GM12872 (cell line): ENCODE results near the gene ASAP2.

Source experiments
- TF ChIP-seq, protein P1 (sequence below): IDR thresholded peaks from 3 replicates; pipeline ENCODE4 v1.5.1; 2011; ENCODE audit warnings: low read depth, mild to moderate bottlenecking, low read length, moderate library complexity; ENCODE audit not compliant: insufficient read depth

ASAP2 gene

DNA sequence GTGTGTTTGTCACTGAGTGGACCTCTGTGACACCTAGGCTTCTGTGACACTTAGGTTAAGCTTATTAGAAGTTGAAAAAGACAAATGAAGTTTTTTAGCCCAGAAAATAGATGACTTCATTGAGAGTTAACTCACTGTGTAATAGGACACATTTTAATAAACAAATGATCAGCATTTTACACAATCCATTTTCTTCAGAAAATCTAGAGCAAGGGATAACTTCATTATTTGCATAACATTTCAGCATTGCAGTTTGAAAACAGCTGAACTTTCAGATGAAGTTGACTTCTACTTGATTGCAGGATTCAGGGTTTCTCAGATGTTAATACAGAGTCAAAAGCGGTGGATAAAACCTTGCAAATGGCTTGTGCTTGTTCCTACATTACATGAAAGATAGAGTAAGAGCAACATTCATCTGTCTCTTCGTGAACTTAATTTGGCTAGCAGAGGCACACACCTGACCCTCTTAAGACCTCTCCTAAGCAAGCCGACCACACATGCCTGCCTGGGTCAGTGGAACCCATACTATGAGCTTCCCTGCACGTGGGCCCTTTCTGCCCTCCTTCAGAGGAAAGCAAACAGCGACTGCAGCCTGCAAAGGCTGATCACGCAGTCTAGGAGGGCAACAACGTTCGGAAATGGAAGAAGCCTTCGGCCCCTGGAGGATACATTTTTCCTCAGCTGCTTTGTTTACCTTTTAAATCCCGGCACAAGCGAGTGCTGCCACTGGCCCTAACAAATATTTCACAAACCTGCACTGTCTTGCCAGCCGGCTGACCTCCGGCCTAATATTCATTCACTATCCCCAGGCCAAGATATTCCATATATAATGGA is 200.1 kb downstream of the ASAP2 start:
- TF ChIP-seq, protein P1, sequence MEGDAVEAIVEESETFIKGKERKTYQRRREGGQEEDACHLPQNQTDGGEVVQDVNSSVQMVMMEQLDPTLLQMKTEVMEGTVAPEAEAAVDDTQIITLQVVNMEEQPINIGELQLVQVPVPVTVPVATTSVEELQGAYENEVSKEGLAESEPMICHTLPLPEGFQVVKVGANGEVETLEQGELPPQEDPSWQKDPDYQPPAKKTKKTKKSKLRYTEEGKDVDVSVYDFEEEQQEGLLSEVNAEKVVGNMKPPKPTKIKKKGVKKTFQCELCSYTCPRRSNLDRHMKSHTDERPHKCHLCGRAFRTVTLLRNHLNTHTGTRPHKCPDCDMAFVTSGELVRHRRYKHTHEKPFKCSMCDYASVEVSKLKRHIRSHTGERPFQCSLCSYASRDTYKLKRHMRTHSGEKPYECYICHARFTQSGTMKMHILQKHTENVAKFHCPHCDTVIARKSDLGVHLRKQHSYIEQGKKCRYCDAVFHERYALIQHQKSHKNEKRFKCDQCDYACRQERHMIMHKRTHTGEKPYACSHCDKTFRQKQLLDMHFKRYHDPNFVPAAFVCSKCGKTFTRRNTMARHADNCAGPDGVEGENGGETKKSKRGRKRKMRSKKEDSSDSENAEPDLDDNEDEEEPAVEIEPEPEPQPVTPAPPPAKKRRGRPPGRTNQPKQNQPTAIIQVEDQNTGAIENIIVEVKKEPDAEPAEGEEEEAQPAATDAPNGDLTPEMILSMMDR, result no peak

DNA sequence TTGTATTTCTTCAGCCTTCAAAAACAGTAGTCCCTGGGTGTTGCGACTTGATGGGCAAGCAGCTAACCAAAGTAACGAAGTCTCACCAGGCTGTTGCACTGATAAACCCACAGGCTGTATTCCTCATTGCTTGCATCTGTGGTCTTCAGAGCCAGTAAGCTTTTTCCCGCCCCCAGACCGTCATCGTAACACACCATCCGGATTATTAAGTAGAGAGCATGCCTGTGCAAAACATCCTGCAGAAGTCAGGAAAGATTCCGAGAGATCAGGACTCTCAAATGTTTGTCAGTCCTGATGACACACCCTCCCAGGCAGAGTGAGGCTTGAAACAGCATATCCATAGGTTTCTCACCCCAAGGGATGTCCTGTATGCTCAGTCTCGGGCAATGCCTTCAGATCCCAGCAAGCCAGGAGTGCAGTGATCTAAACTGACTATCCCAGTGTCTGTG is 200.8 kb downstream of the ASAP2 start:
- TF ChIP-seq, protein P1, result no peak

DNA sequence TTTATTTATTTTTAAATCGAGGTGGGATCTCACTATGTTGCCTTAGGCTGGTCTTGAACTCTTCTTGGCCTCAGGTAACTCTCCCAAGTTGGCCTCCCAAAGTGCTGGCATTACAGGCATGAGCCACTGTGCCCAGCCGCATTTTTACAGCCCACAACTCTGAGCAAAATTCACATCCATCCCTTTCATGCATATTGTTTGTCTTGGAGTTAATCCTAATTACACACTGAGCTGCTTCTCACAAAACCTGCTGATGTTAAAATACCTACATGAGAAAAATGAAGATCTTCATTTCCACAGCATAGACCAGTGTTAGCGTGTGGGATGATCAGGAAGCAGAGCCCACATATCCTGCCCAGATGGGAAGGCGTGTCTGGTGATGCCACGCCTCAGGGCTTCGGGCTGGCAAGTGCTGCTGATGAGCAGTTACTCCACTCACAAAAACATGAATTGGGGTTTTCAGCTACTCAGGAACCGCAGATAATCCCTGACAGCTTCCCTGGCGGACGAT is 202.1 kb downstream of the ASAP2 start:
- TF ChIP-seq, protein P1, result no peak

DNA sequence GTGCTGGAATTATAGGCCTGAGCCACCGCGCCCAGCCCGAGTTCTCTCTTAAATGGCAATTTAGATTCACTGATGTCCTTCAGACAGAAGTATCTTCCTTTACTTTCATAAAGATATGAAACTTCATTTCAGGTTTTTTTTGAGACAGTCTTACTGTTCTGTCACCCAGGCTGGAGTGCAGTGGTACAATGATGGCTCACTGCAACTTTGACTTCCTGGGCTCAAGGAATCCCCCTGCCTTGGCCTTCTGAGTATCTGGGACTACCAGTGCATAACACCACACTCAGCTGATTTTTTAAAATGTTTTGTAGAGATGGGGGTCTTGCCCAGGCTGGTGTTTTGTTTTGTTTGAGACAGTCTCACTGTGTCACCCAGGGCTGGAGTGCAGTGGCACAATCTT is 203.5 kb downstream of the ASAP2 start:
- TF ChIP-seq, protein P1, result no peak

DNA sequence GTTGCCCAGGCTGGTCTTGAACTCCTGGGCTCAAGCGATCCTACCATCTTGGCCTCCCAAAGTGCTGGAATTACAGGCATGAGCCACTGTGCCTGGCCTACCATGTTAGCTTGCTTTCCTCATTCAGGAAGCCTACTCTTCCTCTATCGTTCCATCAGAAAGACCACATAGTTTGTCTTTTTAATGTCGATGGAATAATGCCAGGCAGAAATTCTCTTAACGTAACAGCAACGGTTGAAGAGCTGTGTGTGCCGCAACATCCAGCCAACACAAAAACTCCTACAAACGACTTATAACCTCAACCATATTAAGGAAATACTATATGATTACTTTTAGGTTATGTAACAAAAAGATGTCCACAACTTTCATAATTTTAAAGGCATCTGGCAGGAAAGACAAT is 206.2 kb downstream of the ASAP2 start:
- TF ChIP-seq, protein P1, result no peak

DNA sequence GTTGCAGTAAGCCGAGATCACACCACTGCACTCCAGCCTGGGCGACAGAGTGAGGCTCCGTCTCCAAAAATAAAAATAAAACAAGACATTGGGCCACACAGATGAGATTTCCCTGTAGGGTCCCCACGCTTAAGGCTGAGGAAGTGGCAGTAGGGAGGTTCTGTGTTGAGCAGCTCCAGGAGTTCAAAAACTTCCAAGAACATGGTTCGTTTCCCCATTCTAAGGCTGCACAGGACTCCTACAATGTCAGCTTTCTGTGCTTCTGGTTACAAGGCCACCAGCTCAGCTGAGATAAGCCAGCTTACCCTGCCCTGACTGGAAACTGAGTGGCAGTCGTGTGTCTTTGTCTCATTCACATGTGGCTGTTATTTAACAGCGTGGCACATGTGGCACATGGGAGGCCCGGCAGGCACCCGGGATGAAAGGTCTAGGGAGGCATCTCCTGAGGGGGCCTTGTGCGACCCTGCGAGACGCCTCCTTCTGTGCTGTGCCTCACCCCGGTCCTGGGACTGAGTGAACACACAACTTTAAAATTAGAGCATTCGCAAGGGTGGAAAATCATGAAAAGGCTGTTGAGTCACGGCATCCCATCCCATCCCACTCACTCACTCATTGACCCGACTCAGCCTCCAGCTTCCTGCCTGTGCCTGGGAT is 209.0 kb downstream of the ASAP2 start:
- TF ChIP-seq, protein P1, result no peak

DNA sequence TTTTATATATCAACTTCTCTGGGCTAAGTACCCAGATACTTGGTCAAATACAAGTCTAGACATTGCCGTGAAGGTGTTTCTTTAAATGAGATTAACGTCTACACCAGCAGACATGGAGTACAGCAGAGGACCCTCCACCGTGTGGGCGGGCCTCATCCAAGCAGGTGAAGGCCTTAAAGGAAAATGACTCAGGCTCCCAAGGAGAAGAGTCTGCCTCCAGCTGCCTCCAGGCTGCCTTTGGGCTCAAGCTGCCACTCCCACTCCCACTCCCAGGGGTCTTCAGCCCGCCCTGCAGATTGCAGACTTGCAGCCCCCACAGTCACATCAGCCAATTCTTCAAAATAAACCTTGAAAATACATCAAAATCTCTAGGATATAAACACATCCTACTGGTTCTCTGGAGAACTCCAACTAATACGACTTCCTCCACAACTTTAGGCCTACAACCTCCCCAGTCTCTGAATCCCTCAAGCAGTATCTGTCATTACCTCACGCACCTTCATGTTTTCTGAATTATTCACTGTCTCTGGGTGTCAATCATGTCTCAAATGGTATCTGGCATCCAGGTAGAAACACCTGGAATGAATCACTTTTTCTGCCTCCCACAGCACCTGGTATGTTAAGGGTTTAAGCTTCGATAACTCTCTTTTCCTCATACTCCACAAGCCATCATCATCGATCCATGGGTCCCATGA is 209.8 kb downstream of the ASAP2 start:
- TF ChIP-seq, protein P1, result no peak
